ENCODE results near the gene ADAT2.

ADAT2 gene

DNA sequence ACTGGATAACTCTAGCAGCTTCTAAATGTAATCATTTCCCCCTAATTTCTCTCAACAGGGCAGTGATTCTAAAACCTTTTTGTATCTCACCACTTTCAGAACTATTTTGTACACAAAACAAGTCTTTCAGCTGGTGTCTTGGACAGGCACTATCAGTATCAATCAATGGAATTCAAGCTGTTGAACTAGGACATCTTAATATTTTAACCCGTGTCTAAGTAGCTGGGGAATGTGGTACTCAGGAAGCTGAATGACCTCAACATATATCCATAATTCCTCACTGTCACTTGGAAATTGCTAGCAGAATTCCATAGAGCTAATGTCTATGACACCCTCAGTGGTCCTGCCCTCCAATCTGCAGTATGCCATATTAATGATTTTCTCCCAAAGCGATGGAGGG, 24.5 kb downstream of the ADAT2 start:
- H3K27ac ChIP-seq (ENCODE audit: low read length), result no peak overlapping the region
- no peak overlapping the region for H3K9ac ChIP-seq (ENCODE audit: low read length)
- H3K9me3 ChIP-seq (replicated peaks; ENCODE audit: insufficient read depth, low read length), result no peaks in the 10 kb centered on the region
- no peaks in the 10 kb centered on the region for H4K20me1 ChIP-seq (ENCODE audit: insufficient read depth, low read length)
- H3K27me3 ChIP-seq (replicated peaks; ENCODE audit: insufficient read depth, low read length), result no peaks in the 10 kb centered on the region
- no peaks in the 10 kb centered on the region for H3K4me1 ChIP-seq (ENCODE audit: low read length)
- TF ChIP-seq EZH2 (optimal IDR thresholded peaks at IDR 0.05; ENCODE audit: low read depth, low read length) (no peak), CTCF (IDR thresholded peaks at IDR 0.05; ENCODE audit: low read length) (no peak), EZH2phosphoT487 (IDR thresholded peaks at IDR 0.05; ENCODE audit: low read length) (no peak)
- no peaks in the 10 kb centered on the region for H3K9me2 ChIP-seq (replicated peaks; ENCODE audit: insufficient read depth, low read length)
- H3K36me3 ChIP-seq (replicated peaks; ENCODE audit: insufficient read depth, low read length), result no peaks in the 10 kb centered on the region
- DNase-seq, result no peak
- H3F3A ChIP-seq (ENCODE audit: insufficient read depth, low read length), result no peaks in the 10 kb centered on the region
- H3K79me2 ChIP-seq (ENCODE audit: low read length), result no peaks in the 10 kb centered on the region
- no peak overlapping the region for H3K4me2 ChIP-seq (ENCODE audit: low read depth, low read length)
- H3K4me3 ChIP-seq (ENCODE audit: low read length), result no peak overlapping the region
- no peak overlapping the region for H2AFZ ChIP-seq (ENCODE audit: low read length)

DNA sequence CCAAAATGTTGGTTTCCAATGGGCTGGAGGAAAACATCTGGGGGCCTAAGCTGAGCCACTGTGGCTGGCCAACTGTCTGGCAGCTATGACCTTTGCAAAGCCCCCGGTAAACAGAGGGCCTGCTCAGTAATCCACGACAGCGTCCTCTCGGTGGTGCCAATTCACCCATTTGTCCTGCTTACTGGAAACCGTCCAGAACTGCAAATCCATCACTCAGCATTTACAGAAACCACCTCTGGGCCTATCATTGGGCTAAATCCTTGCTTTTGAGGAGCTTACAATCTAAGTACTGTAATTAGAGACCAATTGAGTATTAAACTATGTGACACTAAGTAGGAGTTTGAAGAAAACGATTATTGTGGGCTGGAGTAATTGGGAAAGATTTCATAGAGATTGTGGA, 31.0 kb downstream of the ADAT2 start:
- Histone ChIP-seq H3K4me1 (ENCODE audit: low read length) (no peaks in the 10 kb centered on the region), H3K9me3 (replicated peaks; ENCODE audit: insufficient read depth, low read length) (no peaks in the 10 kb centered on the region), H4K20me1 (ENCODE audit: insufficient read depth, low read length) (no peaks in the 10 kb centered on the region), H2AFZ (ENCODE audit: low read length) (no peak overlapping the region), H3K9ac (ENCODE audit: low read length) (no peak overlapping the region), H3K36me3 (replicated peaks; ENCODE audit: insufficient read depth, low read length) (no peaks in the 10 kb centered on the region), H3K27ac (ENCODE audit: low read length) (no peak overlapping the region), H3F3A (ENCODE audit: insufficient read depth, low read length) (no peaks in the 10 kb centered on the region), H3K4me3 (ENCODE audit: low read length) (no peak overlapping the region), H3K4me2 (ENCODE audit: low read depth, low read length) (no peak overlapping the region), H3K27me3 (replicated peaks; ENCODE audit: insufficient read depth, low read length) (no peaks in the 10 kb centered on the region), H3K79me2 (ENCODE audit: low read length) (no peaks in the 10 kb centered on the region), H3K9me2 (replicated peaks; ENCODE audit: insufficient read depth, low read length) (no peaks in the 10 kb centered on the region)
- TF ChIP-seq CTCF (IDR thresholded peaks at IDR 0.05; ENCODE audit: low read length), result no peak
- TF ChIP-seq EZH2phosphoT487 (IDR thresholded peaks at IDR 0.05; ENCODE audit: low read length), result no peak
- TF ChIP-seq EZH2 (optimal IDR thresholded peaks at IDR 0.05; ENCODE audit: low read depth, low read length), result no peak
- DNase-seq, result no peak

DNA sequence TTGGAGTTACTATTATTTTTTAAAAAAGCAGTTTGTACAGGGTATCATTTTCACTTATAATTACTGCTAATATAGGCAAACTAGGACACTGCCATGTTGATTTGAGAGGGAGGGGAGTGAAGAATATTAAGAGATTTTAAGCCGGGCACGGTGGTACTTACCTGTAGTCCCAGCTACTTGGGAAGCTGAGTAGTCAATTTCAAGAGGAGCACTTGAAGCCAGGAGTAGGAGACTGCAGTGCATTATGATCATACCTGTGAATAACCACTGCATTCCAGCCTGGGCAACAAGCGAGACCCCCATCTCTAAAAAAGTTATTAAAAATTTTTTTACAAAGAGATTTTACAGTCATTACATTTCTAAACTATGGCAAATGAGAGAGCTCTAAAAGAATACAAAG, 35.7 kb downstream of the ADAT2 start:
- TF ChIP-seq CTCF (IDR thresholded peaks at IDR 0.05; ENCODE audit: low read length) (no peak), EZH2phosphoT487 (IDR thresholded peaks at IDR 0.05; ENCODE audit: low read length) (no peak), EZH2 (optimal IDR thresholded peaks at IDR 0.05; ENCODE audit: low read depth, low read length) (no peak)
- Histone ChIP-seq H3F3A (ENCODE audit: insufficient read depth, low read length) (no peaks in the 10 kb centered on the region), H3K36me3 (replicated peaks; ENCODE audit: insufficient read depth, low read length) (no peaks in the 10 kb centered on the region), H3K4me2 (ENCODE audit: low read depth, low read length) (no peak overlapping the region), H2AFZ (ENCODE audit: low read length) (no peak overlapping the region), H4K20me1 (ENCODE audit: insufficient read depth, low read length) (no peaks in the 10 kb centered on the region), H3K9me2 (replicated peaks; ENCODE audit: insufficient read depth, low read length) (no peaks in the 10 kb centered on the region), H3K79me2 (ENCODE audit: low read length) (no peaks in the 10 kb centered on the region), H3K27me3 (replicated peaks; ENCODE audit: insufficient read depth, low read length) (no peaks in the 10 kb centered on the region), H3K9me3 (replicated peaks; ENCODE audit: insufficient read depth, low read length) (no peaks in the 10 kb centered on the region), H3K4me3 (ENCODE audit: low read length) (no peak overlapping the region), H3K4me1 (ENCODE audit: low read length) (no peaks in the 10 kb centered on the region), H3K27ac (ENCODE audit: low read length) (no peak overlapping the region), H3K9ac (ENCODE audit: low read length) (no peak overlapping the region)
- no peak for DNase-seq
